A673 (cell line): ENCODE data around the gene HOMER2. TPM values are rescaled to one million over a fixed set of nuclear protein-coding genes. Genes with fewer than 3 reads are reported as not detected.
"Not testable (repeated sequence)": the region's sequence is repeated elsewhere in the genome, so short reads cannot be mapped to it uniquely, and the experiment has no call there.

Source experiments
- BruUV-seq: library from RNA; stranded (reverse); fragments of 400-500 nt; replicated peaks from 2 replicates; lab custom pipeline; 2021; lab: Mats Ljungman, UMichigan
- CTCF ChIA-PET: fragments of 300-600 bp; sonication (Branson Sonifier 250); formaldehyde crosslinking; loops from one replicate; lab custom pipeline; 2022; ENCODE audit warnings: antibody characterized with exemption; lab: Charles Lee
- POLR2A ChIA-PET: fragments of 300-600 bp; sonication (Branson Sonifier 250); formaldehyde crosslinking; loops from one replicate; lab custom pipeline; 2022; ENCODE audit warnings: antibody characterized with exemption; ENCODE audit not compliant: low non-redundant PET; lab: Charles Lee
- DNase-seq: peaks from one replicate; pipeline ENCODE4 v3.0.0-alpha.2; 2015; ENCODE audit warnings: low spot score
- H3K27ac ChIP-seq: fragments of 200-600 bp; sonication (generic); 2 replicates; pipeline ENCODE4 v1.5.1; 2016; ENCODE audit warnings: mixed run types, low read depth, mild to moderate bottlenecking, mixed read lengths, antibody characterized with exemption, low read length; ENCODE audit not compliant: poor library complexity, severe bottlenecking
- H3K27me3 ChIP-seq: fragments of 200-600 bp; sonication (generic); replicated peaks from 2 replicates; pipeline ENCODE4 v1.6.1; 2017; ENCODE audit warnings: mixed run types, low read depth, mild to moderate bottlenecking, mixed read lengths, antibody characterized with exemption, low read length; ENCODE audit not compliant: insufficient read depth, poor library complexity
- H3K36me3 ChIP-seq: fragments of 200-600 bp; sonication (generic); 2 replicates; pipeline ENCODE4 v1.6.1; 2016; ENCODE audit warnings: mixed run types, mild to moderate bottlenecking, mixed read lengths, antibody characterized with exemption, low read length; ENCODE audit not compliant: insufficient read depth, poor library complexity, severe bottlenecking
- H3K4me1 ChIP-seq: fragments of 200-600 bp; sonication (generic); 2 replicates; pipeline ENCODE4 v1.6.1; 2017; ENCODE audit warnings: mixed run types, mild to moderate bottlenecking, mixed read lengths, antibody characterized with exemption, low read length; ENCODE audit not compliant: insufficient read depth, poor library complexity, severe bottlenecking
- H3K4me3 ChIP-seq: fragments of 200-600 bp; sonication (generic); 2 replicates; pipeline ENCODE4 v1.5.1; 2016; ENCODE audit warnings: low read depth, mixed run types, mild to moderate bottlenecking, mixed read lengths, low read length; ENCODE audit not compliant: poor library complexity, severe bottlenecking
- H3K9me3 ChIP-seq: fragments of 200-600 bp; sonication (generic); 2 replicates; pipeline ENCODE4 v1.6.1; 2016; ENCODE audit warnings: mixed run types, low read depth, mild to moderate bottlenecking, mixed read lengths, antibody characterized with exemption, low read length; ENCODE audit not compliant: poor library complexity, severe bottlenecking
- CTCF ChIP-seq: fragments of 300-800, 200-600 bp; sonication (generic); conservative IDR thresholded peaks from 2 replicates; pipeline ENCODE4 v1.5.1; 2017; ENCODE audit warnings: low read depth, mild to moderate bottlenecking, antibody characterized with exemption, low read length, moderate library complexity, mixed read lengths
- EZH2 ChIP-seq: fragments of 200-600 bp; sonication (generic); IDR thresholded peaks from 2 replicates; pipeline ENCODE4 v1.6.1; 2017; ENCODE audit warnings: borderline replicate concordance, low read depth, mild to moderate bottlenecking, mixed read lengths, antibody characterized with exemption, low read length; ENCODE audit not compliant: poor library complexity, severe bottlenecking
- intact Hi-C: fragments of 100-400 bp; cut with micrococcal nuclease; formaldehyde crosslinking; loops from one replicate; pipeline ENCODE4 v1.10.0; 2022; ENCODE audit not compliant: unreplicated experiment
- total RNA-seq: library from RNA; stranded (reverse); gene quantifications from 2 replicates; pipeline ENCODE4 v1.2.3, GENCODE V29; 2021

The HOMER2 gene
- total RNA-seq, 1 experiment from 2014 or later: 6.7 TPM

- H3K4me3 ChIP-seq: no peak overlapping the region
- H3K27ac ChIP-seq: no peak overlapping the region
- BruUV-seq: no TSS peak
- H3K4me1 ChIP-seq: peaks cover 9% of the 10 kb centered on the region
- intact Hi-C loops: no loop called here
- H3K27me3 ChIP-seq: no peaks in the 10 kb centered on the region
- ChIA-PET CTCF (no interaction called here), POLR2A (no interaction called here)
- H3K36me3 ChIP-seq: peaks cover 53% of the 10 kb centered on the region
- no peaks in the 10 kb centered on the region for H3K9me3 ChIP-seq
- TF ChIP-seq EZH2 (no peak), CTCF (no peak)
- no peak for DNase-seq
Measured at GRCh38 chr15:82829234-82829633, 123.3 kb downstream of the HOMER2 start.

GRCh38 chr15:82828075-82828474 is 124.4 kb downstream of the HOMER2 start:
- BruUV-seq: no TSS peak
- no peak for DNase-seq
- CTCF ChIA-PET: no interaction called here
- peaks cover 54% of the 10 kb centered on the region for H3K36me3 ChIP-seq
- TF ChIP-seq CTCF: no peak
- no peak for TF ChIP-seq EZH2
- intact Hi-C loops: no loop called here
- no peaks in the 10 kb centered on the region for H3K9me3 ChIP-seq
- H3K4me1 ChIP-seq: peaks cover 9% of the 10 kb centered on the region
- POLR2A ChIA-PET: no interaction called here
- no peaks in the 10 kb centered on the region for H3K27me3 ChIP-seq
- no peak overlapping the region for H3K4me3 ChIP-seq
- no peak overlapping the region for H3K27ac ChIP-seq

- Histone ChIP-seq H3K4me1 (no peaks in the 10 kb centered on the region), H3K27ac (no peak overlapping the region), H3K36me3 (peaks cover 48% of the 10 kb centered on the region), H3K9me3 (no peaks in the 10 kb centered on the region), H3K4me3 (no peak overlapping the region), H3K27me3 (no peaks in the 10 kb centered on the region)
- intact Hi-C loops: no loop called here
- no peak for DNase-seq
- ChIA-PET POLR2A (no interaction called here), CTCF (no interaction called here)
- no peak for TF ChIP-seq EZH2
- TF ChIP-seq CTCF: no peak
- no TSS peak for BruUV-seq
Measured at GRCh38 chr15:82823049-82823448, 129.5 kb downstream of the HOMER2 start.

GRCh38 chr15:82821851-82822250 is 130.7 kb downstream of the HOMER2 start:
- H3K27ac ChIP-seq: not testable (repeated sequence)

GRCh38 chr15:82821396-82821795 is 131.1 kb downstream of the HOMER2 start:
- POLR2A ChIA-PET, BruUV-seq, H3K27ac ChIP-seq, H3K9me3 ChIP-seq, CTCF ChIA-PET, DNase-seq, H3K27me3 ChIP-seq, H3K4me3 ChIP-seq, intact Hi-C loops, H3K4me1 ChIP-seq: not testable (repeated sequence)
- peaks cover 40% of the 10 kb centered on the region for H3K36me3 ChIP-seq

More at GRCh38 chr15:82821851-82822250, 130.7 kb downstream of the HOMER2 start:
- CTCF ChIA-PET, H3K27me3 ChIP-seq, H3K4me3 ChIP-seq, H3K4me1 ChIP-seq, BruUV-seq, H3K9me3 ChIP-seq, intact Hi-C loops, DNase-seq, POLR2A ChIA-PET: not testable (repeated sequence)
- peaks cover 40% of the 10 kb centered on the region for H3K36me3 ChIP-seq
